Measurements from ENCODE around the gene TRIM45.
A peak's percentile ranks its signal among the peaks of the same experiment; 100 is the strongest.

The TRIM45 gene

GRCh38 chr1:117087686-117088085, 33.9 kb downstream of the TRIM45 start:
- H2BK15ac ChIP-seq (ENCODE audit: low read depth, poor library complexity, severe bottlenecking), result no peak overlapping the region
- H3K4ac ChIP-seq (ENCODE audit: low read depth in 1 of 2, low read length in 2 of 2), result no peak overlapping the region
- no peaks in the 10 kb centered on the region for H3K27me3 ChIP-seq (ENCODE audit: control insufficient read depth in 1 of 2, insufficient read depth in 1 of 2, low read length in 2 of 2)
- H3K27ac ChIP-seq (ENCODE audit: low read length, poor library complexity, severe bottlenecking), result no peak overlapping the region
- no peak overlapping the region for H2BK5ac ChIP-seq (ENCODE audit: low read depth, low read length, poor library complexity, severe bottlenecking)
- DNase-seq, result no peak
- no peak overlapping the region for H2BK120ac ChIP-seq (ENCODE audit: low read depth, low read length)
- peaks cover 2% of the 10 kb centered on the region for H3K4me1 ChIP-seq (ENCODE audit: control insufficient read depth, insufficient read depth, low read depth, low read length)
- H3K18ac ChIP-seq (ENCODE audit: low read depth in 1 of 2, low read length in 2 of 2), result no peak overlapping the region
- H4K91ac ChIP-seq (ENCODE audit: low read length), result no peak overlapping the region
- no peaks in the 10 kb centered on the region for H3K9me3 ChIP-seq (ENCODE audit: control insufficient read depth, low read length)
- H3K23ac ChIP-seq (ENCODE audit: low read length in 2 of 2), result no peak overlapping the region
- H2AFZ ChIP-seq (ENCODE audit: low read depth, low read length), result no peak overlapping the region
- H2AK5ac ChIP-seq (ENCODE audit: low read length, severe bottlenecking), result no peak overlapping the region
- H3K79me1 ChIP-seq (replicated peaks; ENCODE audit: low read length, poor library complexity, severe bottlenecking), result no peaks in the 10 kb centered on the region
- no peak overlapping the region for H4K8ac ChIP-seq (ENCODE audit: low read length)
- no peak overlapping the region for H3K9ac ChIP-seq (ENCODE audit: low read length)
- no peak overlapping the region for H3K4me2 ChIP-seq (ENCODE audit: low read length, poor library complexity, severe bottlenecking)
- peaks cover 7 to 41% of the 10 kb centered on the region in 2 experiments for H3K36me3 ChIP-seq (ENCODE audit: control insufficient read depth in 1 of 2, insufficient read depth in 2 of 2, low read depth in 1 of 2, low read length in 2 of 2)
- no peak overlapping the region for H3K14ac ChIP-seq (ENCODE audit: low read length in 2 of 2)
- 95% methylated on average over 5 of the region's 6 CpGs for WGBS
- no peak overlapping the region for H3K4me3 ChIP-seq (ENCODE audit: insufficient read depth in 1 of 2, low read depth in 1 of 2, low read length in 2 of 2)
- H2BK12ac ChIP-seq (ENCODE audit: low read length in 2 of 2), result no peak overlapping the region

- Histone ChIP-seq H2BK120ac (ENCODE audit: low read depth, low read length) (no peak overlapping the region), H4K8ac (ENCODE audit: low read length) (no peak overlapping the region), H3K23ac (ENCODE audit: low read length in 2 of 2) (no peak overlapping the region), H3K27me3 (ENCODE audit: control insufficient read depth in 1 of 2, insufficient read depth in 1 of 2, low read length in 2 of 2) (no peaks in the 10 kb centered on the region), H3K79me1 (replicated peaks; ENCODE audit: low read length, poor library complexity, severe bottlenecking) (peaks cover 2% of the 10 kb centered on the region), H3K18ac (ENCODE audit: low read depth in 1 of 2, low read length in 2 of 2) (no peak overlapping the region), H4K91ac (ENCODE audit: low read length) (no peak overlapping the region), H2BK12ac (ENCODE audit: low read length in 2 of 2) (peak overlapping the region in 1 of 2 experiments; percentile 29), H3K36me3 (ENCODE audit: control insufficient read depth in 1 of 2, insufficient read depth in 2 of 2, low read depth in 1 of 2, low read length in 2 of 2) (peaks cover 11 to 46% of the 10 kb centered on the region in 2 experiments), H3K27ac (ENCODE audit: low read length, poor library complexity, severe bottlenecking) (no peak overlapping the region), H2BK5ac (ENCODE audit: low read depth, low read length, poor library complexity, severe bottlenecking) (no peak overlapping the region), H3K9me3 (ENCODE audit: control insufficient read depth, low read length) (no peaks in the 10 kb centered on the region), H3K4ac (ENCODE audit: low read depth in 1 of 2, low read length in 2 of 2) (no peak overlapping the region), H2AFZ (ENCODE audit: low read depth, low read length) (no peak overlapping the region), H3K4me2 (ENCODE audit: low read length, poor library complexity, severe bottlenecking) (no peak overlapping the region), H2AK5ac (ENCODE audit: low read length, severe bottlenecking) (no peak overlapping the region), H3K14ac (ENCODE audit: low read length in 2 of 2) (no peak overlapping the region), H3K4me3 (ENCODE audit: insufficient read depth in 1 of 2, low read depth in 1 of 2, low read length in 2 of 2) (no peak overlapping the region), H3K4me1 (ENCODE audit: control insufficient read depth, insufficient read depth, low read depth, low read length) (no peaks in the 10 kb centered on the region), H3K9ac (ENCODE audit: low read length) (no peak overlapping the region), H2BK15ac (ENCODE audit: low read depth, poor library complexity, severe bottlenecking) (no peak overlapping the region)
- WGBS, result 82% methylated on average over 6 of the region's 6 CpGs
- DNase-seq, result no peak
These were observed 37.3 kb downstream of the TRIM45 start for GRCh38 chr1:117084231-117084630.

- Histone ChIP-seq H2BK120ac (ENCODE audit: low read depth, low read length) (no peak overlapping the region), H3K18ac (ENCODE audit: low read depth in 1 of 2, low read length in 2 of 2) (no peak overlapping the region), H3K4me2 (ENCODE audit: low read length, poor library complexity, severe bottlenecking) (no peak overlapping the region), H3K79me1 (replicated peaks; ENCODE audit: low read length, poor library complexity, severe bottlenecking) (peaks cover 2% of the 10 kb centered on the region), H3K36me3 (ENCODE audit: control insufficient read depth in 1 of 2, insufficient read depth in 2 of 2, low read depth in 1 of 2, low read length in 2 of 2) (peaks cover 19 to 63% of the 10 kb centered on the region in 2 experiments), H4K91ac (ENCODE audit: low read length) (no peak overlapping the region), H4K8ac (ENCODE audit: low read length) (no peak overlapping the region), H2BK12ac (ENCODE audit: low read length in 2 of 2) (no peak overlapping the region), H3K23ac (ENCODE audit: low read length in 2 of 2) (no peak overlapping the region), H3K9me3 (ENCODE audit: control insufficient read depth, low read length) (no peaks in the 10 kb centered on the region), H3K4me1 (ENCODE audit: control insufficient read depth, insufficient read depth, low read depth, low read length) (peaks cover 5% of the 10 kb centered on the region), H2AFZ (ENCODE audit: low read depth, low read length) (no peak overlapping the region), H2BK5ac (ENCODE audit: low read depth, low read length, poor library complexity, severe bottlenecking) (no peak overlapping the region), H2AK5ac (ENCODE audit: low read length, severe bottlenecking) (no peak overlapping the region), H3K4ac (ENCODE audit: low read depth in 1 of 2, low read length in 2 of 2) (no peak overlapping the region), H3K27ac (ENCODE audit: low read length, poor library complexity, severe bottlenecking) (no peak overlapping the region), H3K9ac (ENCODE audit: low read length) (no peak overlapping the region), H3K14ac (ENCODE audit: low read length in 2 of 2) (no peak overlapping the region), H2BK15ac (ENCODE audit: low read depth, poor library complexity, severe bottlenecking) (no peak overlapping the region), H3K27me3 (ENCODE audit: control insufficient read depth in 1 of 2, insufficient read depth in 1 of 2, low read length in 2 of 2) (no peaks in the 10 kb centered on the region), H3K4me3 (ENCODE audit: insufficient read depth in 1 of 2, low read depth in 1 of 2, low read length in 2 of 2) (no peak overlapping the region)
- no peak for DNase-seq
- WGBS, result 95% methylated on average over 2 of the region's 6 CpGs
These were observed 41.8 kb downstream of the TRIM45 start for GRCh38 chr1:117079737-117080136.

GRCh38 chr1:117077267-117077666, 44.3 kb downstream of the TRIM45 start:
- Histone ChIP-seq H3K4me2 (ENCODE audit: low read length, poor library complexity, severe bottlenecking) (no peak overlapping the region), H4K8ac (ENCODE audit: low read length) (no peak overlapping the region), H3K4me3 (ENCODE audit: insufficient read depth in 1 of 2, low read depth in 1 of 2, low read length in 2 of 2) (no peak overlapping the region), H3K14ac (ENCODE audit: low read length in 2 of 2) (no peak overlapping the region), H2BK15ac (ENCODE audit: low read depth, poor library complexity, severe bottlenecking) (no peak overlapping the region), H3K23ac (ENCODE audit: low read length in 2 of 2) (no peak overlapping the region), H2AFZ (ENCODE audit: low read depth, low read length) (no peak overlapping the region), H3K36me3 (ENCODE audit: control insufficient read depth in 1 of 2, insufficient read depth in 2 of 2, low read depth in 1 of 2, low read length in 2 of 2) (peaks cover 13 to 56% of the 10 kb centered on the region in 2 experiments), H3K9me3 (ENCODE audit: control insufficient read depth, low read length) (no peaks in the 10 kb centered on the region), H3K9ac (ENCODE audit: low read length) (no peak overlapping the region), H2AK5ac (ENCODE audit: low read length, severe bottlenecking) (no peak overlapping the region), H3K79me1 (replicated peaks; ENCODE audit: low read length, poor library complexity, severe bottlenecking) (peaks cover 5% of the 10 kb centered on the region), H3K4ac (ENCODE audit: low read depth in 1 of 2, low read length in 2 of 2) (no peak overlapping the region), H3K27me3 (ENCODE audit: control insufficient read depth in 1 of 2, insufficient read depth in 1 of 2, low read length in 2 of 2) (no peaks in the 10 kb centered on the region), H2BK12ac (ENCODE audit: low read length in 2 of 2) (no peak overlapping the region), H3K4me1 (ENCODE audit: control insufficient read depth, insufficient read depth, low read depth, low read length) (peaks cover 5% of the 10 kb centered on the region), H2BK120ac (ENCODE audit: low read depth, low read length) (no peak overlapping the region), H3K27ac (ENCODE audit: low read length, poor library complexity, severe bottlenecking) (no peak overlapping the region), H3K18ac (ENCODE audit: low read depth in 1 of 2, low read length in 2 of 2) (no peak overlapping the region), H2BK5ac (ENCODE audit: low read depth, low read length, poor library complexity, severe bottlenecking) (no peak overlapping the region), H4K91ac (ENCODE audit: low read length) (no peak overlapping the region)
- DNase-seq, result peak; percentile 94
- 20% methylated on average over 2 of the region's 3 CpGs for WGBS

All from mesenchymal stem cell (in vitro differentiated cells and primary cell).